Activated T-cell treated with anti-CD3 and anti-CD28 coated beads, Interleukin-2, amount 50 U/mL, for 1 hour (primary cell): Measurements from ENCODE around the gene NOTCH1.

Experiments used
- DNase-seq: peaks from one replicate; pipeline ENCODE4 v3.0.0-alpha.2; 2020

NOTCH1 gene

GRCh38 chr9:136544548-136544963, 1.3 kb downstream of the NOTCH1 start:
- peak; percentile 63 for DNase-seq

- no peak for DNase-seq
Measured at GRCh38 chr9:136543830-136544547, 1.9 kb downstream of the NOTCH1 start.

- DNase-seq: peak; percentile 39
Measured at GRCh38 chr9:136543280-136543679, 2.6 kb downstream of the NOTCH1 start.

- no peak for DNase-seq
Measured at GRCh38 chr9:136542241-136543040, 3.4 kb downstream of the NOTCH1 start.

- no peak for DNase-seq
Measured at GRCh38 chr9:136541709-136542108, 4.1 kb downstream of the NOTCH1 start.

- DNase-seq: no peak
Measured at GRCh38 chr9:136541179-136541578, 4.7 kb downstream of the NOTCH1 start.

- peak; percentile 87 for DNase-seq
Measured at GRCh38 chr9:136539427-136540421, 6.1 kb downstream of the NOTCH1 start.

- peak; percentile 54 for DNase-seq
Measured at GRCh38 chr9:136538599-136539426, 7.0 kb downstream of the NOTCH1 start.

GRCh38 chr9:136537896-136538598, 7.8 kb downstream of the NOTCH1 start:
- no peak for DNase-seq

- DNase-seq: no peak
Measured at GRCh38 chr9:136537411-136537810, 8.4 kb downstream of the NOTCH1 start.

- no peak for DNase-seq
Measured at GRCh38 chr9:136536721-136537241, 9.1 kb downstream of the NOTCH1 start.

- no peak for DNase-seq
Measured at GRCh38 chr9:136536051-136536720, 9.7 kb downstream of the NOTCH1 start.

- no peak for DNase-seq
Measured at GRCh38 chr9:136535070-136535469, 10.8 kb downstream of the NOTCH1 start.

- DNase-seq: no peak
Measured at GRCh38 chr9:136534366-136534765, 11.5 kb downstream of the NOTCH1 start.

- DNase-seq: peak; percentile 81
Measured at GRCh38 chr9:136533775-136534157, 12.1 kb downstream of the NOTCH1 start.

- peak; percentile 51 for DNase-seq
Measured at GRCh38 chr9:136532799-136533774, 12.8 kb downstream of the NOTCH1 start.

- no peak for DNase-seq
Measured at GRCh38 chr9:136531904-136532798, 13.7 kb downstream of the NOTCH1 start.
